Measurements from ENCODE around the gene CAMK1D. TPM values are rescaled to one million over a fixed set of nuclear protein-coding genes. Genes with fewer than 3 reads are reported as not detected.
A peak's percentile ranks its signal among the peaks of the same experiment; 100 is the strongest.

CAMK1D gene
- total RNA-seq, 2 experiments from 2014 or later: 19.0 to 25.6 TPM

GRCh38 chr10:12633776-12634620, 284.7 kb downstream of the CAMK1D start:
- Histone ChIP-seq H3K4me2 (ENCODE audit: low read length) (no peak overlapping the region), H3K27ac (ENCODE audit: low read depth, low read length, poor library complexity, severe bottlenecking) (no peak overlapping the region), H3K4me3 (ENCODE audit: low read depth, low read length, poor library complexity, severe bottlenecking) (no peak overlapping the region), H3K9me2 (ENCODE audit: insufficient read depth, low read length) (no peaks in the 10 kb centered on the region), H3K4me1 (ENCODE audit: insufficient read depth, low read length, poor library complexity, severe bottlenecking) (no peaks in the 10 kb centered on the region), H3K36me3 (ENCODE audit: insufficient read depth, low read length) (no peaks in the 10 kb centered on the region), H3K79me2 (ENCODE audit: insufficient read depth, low read depth, low read length) (no peaks in the 10 kb centered on the region), H2AFZ (ENCODE audit: low read length) (no peak overlapping the region), H3K9me3 (ENCODE audit: low read length) (no peaks in the 10 kb centered on the region), H4K20me1 (ENCODE audit: insufficient read depth, low read length) (no peaks in the 10 kb centered on the region)
- no TSS peak for BruUV-seq (replicated peaks)
- 0 out of 2 replicates have a peak, but pooled peaks have one; percentile 11 for TF ChIP-seq CTCF (conservative IDR thresholded peaks at IDR 0.05; ENCODE audit: low read length)
- TF ChIP-seq EZH2phosphoT487 (IDR thresholded peaks at IDR 0.05; ENCODE audit: borderline replicate concordance, low read depth, low read length): no peak
- intact Hi-C loops (cut with micrococcal nuclease; ENCODE audit: unreplicated experiment): no loop called here
- ChIA-PET CTCF (ENCODE audit: unreplicated experiment) (no interaction called here), POLR2A (no interaction called here)
- DNase-seq (ENCODE audit: low spot score): no peak

- H3K36me3 ChIP-seq (ENCODE audit: insufficient read depth, low read length): no peaks in the 10 kb centered on the region
- TF ChIP-seq CTCF (conservative IDR thresholded peaks at IDR 0.05; ENCODE audit: low read length) (no peak), EZH2phosphoT487 (IDR thresholded peaks at IDR 0.05; ENCODE audit: borderline replicate concordance, low read depth, low read length) (no peak)
- POLR2A ChIA-PET: interaction anchor here (0.6 kb wide), 1 partner anchor 90 kb away, joined by 4 read pairs; no protein-coding TSS in a partner anchor
- H3K9me2 ChIP-seq (ENCODE audit: insufficient read depth, low read length): no peaks in the 10 kb centered on the region
- H3K27ac ChIP-seq (ENCODE audit: low read depth, low read length, poor library complexity, severe bottlenecking): no peak overlapping the region
- H3K4me3 ChIP-seq (ENCODE audit: low read depth, low read length, poor library complexity, severe bottlenecking): no peak overlapping the region
- no peaks in the 10 kb centered on the region for H3K4me1 ChIP-seq (ENCODE audit: insufficient read depth, low read length, poor library complexity, severe bottlenecking)
- no peak for DNase-seq (ENCODE audit: low spot score)
- H4K20me1 ChIP-seq (ENCODE audit: insufficient read depth, low read length): 0 out of 2 replicates have a peak, but pooled peaks cover 2% of the 10 kb centered on the region
- H3K9me3 ChIP-seq (ENCODE audit: low read length): no peaks in the 10 kb centered on the region
- no TSS peak for BruUV-seq (replicated peaks)
- no peak overlapping the region for H2AFZ ChIP-seq (ENCODE audit: low read length)
- no peaks in the 10 kb centered on the region for H3K79me2 ChIP-seq (ENCODE audit: insufficient read depth, low read depth, low read length)
- CTCF ChIA-PET (ENCODE audit: unreplicated experiment): no interaction called here
- no peak overlapping the region for H3K4me2 ChIP-seq (ENCODE audit: low read length)
- intact Hi-C loops (cut with micrococcal nuclease; ENCODE audit: unreplicated experiment): no loop called here
Observed at GRCh38 chr10:12634621-12634931, 285.2 kb downstream of the CAMK1D start.

- no peak overlapping the region for H3K27ac ChIP-seq (ENCODE audit: low read depth, low read length, poor library complexity, severe bottlenecking)
- TF ChIP-seq CTCF (conservative IDR thresholded peaks at IDR 0.05; ENCODE audit: low read length) (no peak), EZH2phosphoT487 (IDR thresholded peaks at IDR 0.05; ENCODE audit: borderline replicate concordance, low read depth, low read length) (no peak)
- no peak overlapping the region for H3K4me3 ChIP-seq (ENCODE audit: low read depth, low read length, poor library complexity, severe bottlenecking)
- H3K9me3 ChIP-seq (ENCODE audit: low read length): no peaks in the 10 kb centered on the region
- ChIA-PET CTCF (ENCODE audit: unreplicated experiment) (no interaction called here), POLR2A (interaction anchor here (0.6 to 0.7 kb wide), 2 partner anchors 40 to 90 kb away, joined by 4 read pairs; no protein-coding TSS in a partner anchor)
- H4K20me1 ChIP-seq (ENCODE audit: insufficient read depth, low read length): 0 out of 2 replicates have a peak, but pooled peaks cover 5% of the 10 kb centered on the region
- no peak for DNase-seq (ENCODE audit: low spot score)
- H3K4me1 ChIP-seq (ENCODE audit: insufficient read depth, low read length, poor library complexity, severe bottlenecking): no peaks in the 10 kb centered on the region
- H3K36me3 ChIP-seq (ENCODE audit: insufficient read depth, low read length): no peaks in the 10 kb centered on the region
- no peak overlapping the region for H2AFZ ChIP-seq (ENCODE audit: low read length)
- no peaks in the 10 kb centered on the region for H3K9me2 ChIP-seq (ENCODE audit: insufficient read depth, low read length)
- intact Hi-C loops (cut with micrococcal nuclease; ENCODE audit: unreplicated experiment): no loop called here
- H3K79me2 ChIP-seq (ENCODE audit: insufficient read depth, low read depth, low read length): no peaks in the 10 kb centered on the region
- H3K4me2 ChIP-seq (ENCODE audit: low read length): no peak overlapping the region
- BruUV-seq (replicated peaks): no TSS peak
Observed at GRCh38 chr10:12635127-12635541, 285.8 kb downstream of the CAMK1D start.

Data from OCI-LY7 (cell line).